Activated gamma-delta T cell treated with anti-CD3 and anti-CD28 coated beads, Interleukin-2, amount 50 U/mL, for 16 hours (primary cell): Measurements from ENCODE around the gene XG.

Source experiments
- DNase-seq: peaks from one replicate; pipeline ENCODE4 v3.0.0-alpha.2; 2020; ENCODE audit warnings: low read depth

Gene XG

GRCh38 chrX:2819345-2820135 is 67.7 kb downstream of the XG start:
- no peak for DNase-seq

DNA sequence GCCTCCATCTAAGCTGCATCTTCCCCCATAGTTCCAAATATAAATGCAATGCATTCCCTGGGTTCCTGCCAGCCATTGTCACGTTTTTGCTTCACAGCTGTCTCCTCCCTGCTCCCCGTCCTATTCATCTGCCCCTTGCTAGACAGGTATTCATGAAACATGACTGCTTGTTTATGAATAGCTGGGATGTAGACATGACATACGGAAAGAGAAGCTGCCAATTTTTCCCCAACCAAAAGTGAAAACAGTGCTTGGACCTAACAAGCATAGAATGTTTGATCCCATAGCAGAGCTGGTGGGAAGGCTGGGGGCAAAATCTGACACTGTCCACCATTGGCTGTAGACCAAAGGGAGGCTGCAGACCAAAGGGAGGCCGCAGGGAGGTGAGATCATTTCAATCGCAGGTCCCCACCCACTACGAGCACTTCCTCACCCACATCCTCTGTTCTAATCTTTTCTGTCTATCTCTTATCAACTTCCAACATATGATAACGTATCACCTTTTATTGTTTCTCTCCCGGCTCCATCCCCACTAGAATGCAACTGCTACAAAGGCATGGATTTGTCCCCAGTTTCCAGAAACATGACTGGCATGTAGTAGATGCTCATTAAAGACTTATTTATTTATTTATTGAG is 68.4 kb downstream of the XG start:
- no peak for DNase-seq

DNA sequence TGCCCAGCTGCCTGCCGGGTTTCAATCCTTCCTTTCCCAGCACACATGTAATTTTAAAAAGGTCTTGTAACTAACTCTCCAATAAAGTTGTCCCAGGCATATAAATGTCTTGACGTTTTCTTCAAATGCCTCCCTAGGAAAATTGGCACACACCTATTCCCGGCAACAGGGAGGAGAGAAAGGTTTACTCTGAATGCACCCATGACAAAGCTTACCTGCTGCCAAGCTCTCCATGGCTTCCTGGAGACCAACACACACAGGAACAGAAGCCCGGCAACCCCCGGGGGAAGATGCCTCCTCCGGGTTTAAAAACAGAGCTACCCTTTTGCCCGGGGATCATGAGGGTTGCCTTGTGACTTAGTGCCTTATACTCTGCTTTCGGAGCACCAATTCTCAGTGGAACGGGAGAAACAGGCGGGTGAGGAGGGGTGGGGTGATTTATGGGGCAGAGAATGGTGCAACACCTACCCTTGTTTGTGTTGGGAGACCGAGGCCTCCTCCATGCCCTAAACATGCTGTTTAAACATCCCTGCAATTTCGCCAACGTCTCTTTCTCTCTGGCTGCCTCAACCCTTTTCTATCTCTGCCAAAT is 72.1 kb downstream of the XG start:
- DNase-seq = no peak

DNA sequence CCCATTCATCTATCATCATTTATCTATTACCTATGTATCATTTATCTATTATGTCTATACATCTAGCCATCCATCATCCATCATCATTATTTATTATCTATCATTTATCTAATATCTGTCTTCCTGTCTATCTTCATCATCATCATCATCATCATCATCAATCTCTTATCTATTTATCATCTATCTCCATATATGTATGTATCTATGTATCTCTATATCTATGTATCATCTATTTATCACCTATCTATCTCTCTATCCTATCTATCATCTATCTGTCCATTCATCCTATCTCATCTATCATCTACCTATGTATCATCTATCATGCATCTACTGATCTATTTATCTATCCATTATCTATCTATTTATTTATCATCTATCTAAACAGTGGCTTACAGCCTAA is 73.0 kb downstream of the XG start:
- DNase-seq = no peak

DNA sequence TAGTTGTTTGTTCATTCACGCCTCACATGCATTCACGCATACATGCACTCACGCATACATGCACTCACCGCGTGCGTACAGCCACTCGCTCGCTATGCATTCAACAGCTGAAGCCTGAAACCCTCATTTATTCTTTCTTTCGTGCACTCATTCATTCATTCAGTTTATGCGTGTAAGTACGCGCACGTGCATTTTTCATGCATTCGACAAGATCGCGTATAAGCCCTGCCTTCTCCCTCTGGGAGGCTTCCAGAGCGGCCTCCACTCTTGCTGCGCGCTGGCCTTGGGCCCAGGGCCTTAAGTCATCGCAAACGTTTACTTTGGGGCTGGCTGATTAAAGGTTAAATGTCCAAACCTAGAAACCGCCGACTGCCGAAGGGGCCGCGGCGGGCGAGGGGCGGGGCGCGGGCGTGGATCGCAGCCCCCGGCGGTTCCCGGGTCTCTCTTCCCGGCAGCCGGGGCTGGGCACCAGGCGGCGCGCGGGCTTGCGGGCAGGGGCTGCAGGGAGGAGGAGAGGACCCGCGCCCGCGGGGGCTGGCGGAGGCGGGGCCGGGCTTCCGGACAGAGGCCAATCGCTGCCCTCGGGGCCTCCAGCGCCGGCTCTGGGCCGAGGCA is 76.6 kb downstream of the XG start, which contains the start of gene GYG2:
Gene GYG2, plus strand, starts transcription at position 587 of the 615 bp plus-strand sequence. CDS start 1,259 bp downstream, outside the sequence.
- no peak for DNase-seq

GRCh38 chrX:2828959-2829411 is 77.1 kb downstream of the XG start:
- no peak for DNase-seq

GRCh38 chrX:2829469-2830246 is 77.8 kb downstream of the XG start:
- no peak for DNase-seq

DNA sequence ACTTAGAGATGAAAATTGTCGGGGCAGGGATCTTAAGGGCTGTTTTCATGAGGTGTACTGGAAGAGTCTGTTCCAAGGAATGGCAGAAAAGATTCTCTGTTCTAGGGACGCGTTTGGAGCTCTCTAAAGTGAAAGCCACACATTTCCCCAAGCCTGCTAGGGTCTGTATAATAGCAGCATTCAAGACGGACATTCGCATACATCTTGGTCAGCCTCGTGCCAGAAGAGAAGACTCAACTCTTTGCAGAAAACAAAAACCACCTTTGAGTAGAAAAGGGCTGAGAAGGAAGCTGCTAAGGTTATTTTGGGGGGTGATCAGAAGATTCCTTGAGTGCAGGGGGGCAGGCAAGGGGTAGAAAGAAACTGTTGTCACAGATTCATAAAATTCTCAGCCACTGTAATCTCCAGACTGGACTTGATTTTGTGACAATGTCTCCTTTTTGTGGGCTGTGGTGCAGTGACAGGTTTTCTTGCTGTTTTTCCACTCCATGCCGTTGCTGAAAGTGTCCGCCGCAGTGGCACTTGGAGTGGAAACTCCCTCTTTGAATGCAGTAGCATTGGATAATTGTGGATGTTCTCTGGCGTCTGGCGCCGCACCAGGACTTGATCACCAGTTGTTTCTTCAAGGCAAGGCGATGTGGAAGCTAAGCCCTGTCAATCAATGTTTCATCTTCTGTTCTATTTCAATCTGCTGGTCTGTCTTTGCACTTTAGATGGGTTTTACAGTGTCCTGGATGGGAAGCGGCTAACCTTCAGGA is 79.8 kb downstream of the XG start:
- no peak for DNase-seq

DNA sequence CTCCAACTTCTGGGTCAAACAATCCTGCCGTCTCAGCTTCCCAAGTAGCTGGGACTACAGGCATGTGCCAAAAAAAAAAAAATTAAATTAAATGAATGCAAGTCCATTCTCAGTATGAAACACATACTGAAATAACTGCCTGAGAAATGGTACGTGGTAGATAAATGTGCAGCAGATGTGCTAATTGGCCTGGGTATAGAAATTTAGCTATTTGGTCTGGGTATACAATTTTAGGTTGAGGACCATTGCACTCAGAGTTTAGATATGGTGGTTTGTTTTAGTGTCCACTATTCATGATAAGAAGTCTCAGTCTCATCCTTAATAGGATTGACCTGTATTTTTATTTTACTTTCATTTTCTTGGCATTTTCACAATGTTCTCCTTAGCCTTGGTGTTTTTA is 86.1 kb downstream of the XG start:
- no peak for DNase-seq

- no peak for DNase-seq
These were observed 89.1 kb downstream of the XG start for GRCh38 chrX:2840961-2841360.

GRCh38 chrX:2841537-2841936 is 89.7 kb downstream of the XG start:
- DNase-seq = no peak

DNA sequence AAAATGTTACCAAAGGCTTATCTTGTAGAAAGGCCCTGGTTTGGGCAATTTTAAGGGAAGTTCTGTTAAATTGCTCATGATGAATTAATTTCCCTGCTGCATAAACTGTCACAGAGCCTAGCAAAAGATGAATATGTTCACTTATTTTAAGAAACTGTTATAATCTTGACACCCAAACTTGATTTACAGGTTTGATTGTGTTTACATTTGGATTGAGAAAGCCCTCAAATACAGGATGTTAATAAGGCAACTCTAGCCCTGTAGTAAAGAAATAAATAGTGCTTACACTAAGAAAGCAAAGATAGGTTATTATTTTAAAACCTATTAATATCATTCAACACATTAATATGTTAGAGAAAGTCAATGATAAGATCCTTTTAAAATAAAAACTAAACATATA is 95.2 kb downstream of the XG start:
- DNase-seq = no peak

DNA sequence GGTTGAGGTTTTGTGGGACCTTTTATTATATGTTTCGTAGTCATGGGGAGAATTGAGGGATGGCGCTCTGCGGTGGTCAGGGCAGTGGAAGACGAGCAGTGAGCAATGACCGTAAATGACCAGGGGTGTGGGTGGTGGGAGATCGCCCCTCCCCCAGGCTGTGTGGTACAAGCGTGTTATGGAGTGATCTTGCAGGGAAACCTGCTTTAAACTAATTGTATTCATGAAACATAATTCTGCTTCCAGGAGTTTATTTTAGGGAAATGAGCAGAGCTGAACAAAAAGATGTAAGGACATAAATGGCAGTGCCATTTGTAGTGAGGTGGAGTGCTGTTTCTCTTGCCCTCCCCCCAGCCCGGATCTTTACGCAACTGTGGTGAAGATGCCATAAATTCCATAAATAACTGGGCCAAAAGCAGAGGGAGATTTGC is 97.0 kb downstream of the XG start:
- no peak for DNase-seq

- no peak for DNase-seq
These were observed 103.1 kb downstream of the XG start for GRCh38 chrX:2854918-2855317.

DNA sequence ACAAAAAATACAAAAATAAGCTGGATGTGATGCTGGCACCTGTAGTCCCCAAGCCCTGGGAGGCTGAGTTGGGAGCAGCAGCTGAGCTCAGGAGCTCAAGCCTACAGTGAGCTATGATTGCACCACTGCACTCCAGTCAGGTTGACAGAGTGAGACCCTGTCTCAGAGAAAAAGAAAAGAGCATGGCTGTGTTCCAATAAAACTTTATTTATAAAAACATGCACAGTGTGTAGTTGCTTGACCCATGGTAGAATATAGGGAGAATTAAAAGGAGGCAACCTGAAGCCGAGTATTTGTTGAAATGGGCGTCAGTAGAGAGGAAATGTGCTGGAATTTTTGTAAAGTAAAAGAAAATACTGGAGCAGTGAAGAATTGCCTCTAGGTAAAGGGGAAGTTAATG is 103.9 kb downstream of the XG start:
- DNase-seq = no peak

DNA sequence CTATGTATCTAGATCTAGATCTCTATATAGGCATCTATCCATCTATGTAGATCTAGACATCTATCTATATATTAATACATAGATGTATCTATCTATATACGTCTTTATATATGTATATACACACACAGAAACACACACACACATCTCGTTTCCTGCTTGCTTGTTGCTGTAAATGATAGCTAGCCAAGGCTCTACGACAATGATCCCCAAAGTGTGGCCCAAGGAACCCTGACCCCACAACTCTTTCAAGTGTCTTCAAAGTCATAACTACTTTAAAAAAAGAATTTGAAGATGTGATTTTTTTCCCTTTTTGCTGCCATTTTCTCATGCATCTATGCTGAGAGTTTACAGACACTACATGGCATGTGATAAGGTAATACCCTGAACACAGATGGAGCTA is 105.7 kb downstream of the XG start:
- DNase-seq = no peak

- no peak for DNase-seq
These were observed 107.5 kb downstream of the XG start for GRCh38 chrX:2859197-2859797.

DNA sequence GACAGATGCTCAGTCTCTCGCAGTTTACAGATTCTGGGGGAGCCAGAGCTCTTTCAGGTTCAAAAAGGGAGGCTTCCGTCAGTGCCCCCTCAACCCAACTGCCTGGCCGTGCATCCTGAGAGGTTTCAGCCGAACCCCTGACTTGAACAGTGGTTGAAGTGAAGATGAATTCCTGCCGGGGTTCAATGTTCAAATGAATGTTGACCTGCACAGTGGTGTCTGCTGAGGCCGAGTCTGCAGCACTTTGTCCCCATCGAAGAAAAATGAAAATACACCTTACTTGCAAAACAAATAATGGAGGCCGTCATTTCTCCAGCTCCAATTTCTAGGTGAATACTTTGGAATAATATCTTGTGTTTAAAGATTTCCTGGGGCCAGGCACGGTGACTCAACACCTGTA is 110.6 kb downstream of the XG start:
- DNase-seq = no peak

DNA sequence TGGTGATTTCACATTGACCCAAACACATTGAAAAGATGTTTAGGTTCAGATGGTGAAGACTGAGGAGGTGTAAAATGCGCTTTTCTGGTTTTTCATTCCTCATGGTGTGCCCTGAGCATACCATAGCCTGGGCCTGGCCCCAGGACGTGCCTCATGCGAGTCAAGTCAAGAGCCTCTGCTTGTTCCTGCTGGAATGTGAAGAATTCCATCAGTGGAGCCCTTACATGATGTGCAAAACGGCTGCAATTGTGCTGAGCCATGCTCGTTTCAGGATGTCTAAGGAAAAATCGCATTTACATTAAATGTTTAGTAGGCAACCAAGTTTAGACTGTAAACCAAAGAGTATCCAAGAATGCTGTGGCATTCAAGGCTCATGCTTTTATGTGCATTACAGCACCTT is 111.8 kb downstream of the XG start:
- no peak for DNase-seq
